ENCODE data around the gene CRB3.
"Not testable (repeated sequence)": the region's sequence is repeated elsewhere in the genome, so short reads cannot be mapped to it uniquely, and the experiment has no call there.

CRB3 gene

GRCh38 chr19:6491802-6492592 lies 27.9 kb downstream of the CRB3 start:
- DNase-seq (ENCODE audit: low read depth, low spot score), result no peak

- no peak for DNase-seq (ENCODE audit: low read depth, low spot score)
Observed at GRCh38 chr19:6494438-6495036, 30.5 kb downstream of the CRB3 start.

GRCh38 chr19:6495947-6496346 lies 31.9 kb downstream of the CRB3 start:
- DNase-seq (ENCODE audit: low read depth, low spot score), result no peak

- DNase-seq (ENCODE audit: low read depth, low spot score), result peak; percentile 37
Observed at GRCh38 chr19:6498294-6499036, 34.4 kb downstream of the CRB3 start.

- no peak for DNase-seq (ENCODE audit: low read depth, low spot score)
Observed at GRCh38 chr19:6499052-6499790, 35.1 kb downstream of the CRB3 start.

- no peak for DNase-seq (ENCODE audit: low read depth, low spot score)
Observed at GRCh38 chr19:6500837-6501739, 37.0 kb downstream of the CRB3 start.

GRCh38 chr19:6501740-6502648 lies 37.9 kb downstream of the CRB3 start, which contains the start of gene TUBB4A:
TUBB4A (minus strand) TSS chr19:6502309; CDS start chr19:6502212, 97 bp downstream.
- no peak for DNase-seq (ENCODE audit: low read depth, low spot score)

GRCh38 chr19:6503407-6504201 lies 39.5 kb downstream of the CRB3 start:
- DNase-seq (ENCODE audit: low read depth, low spot score), result no peak

- not testable (repeated sequence) for DNase-seq (ENCODE audit: low read depth, low spot score)
Observed at GRCh38 chr19:6508028-6508771, 44.1 kb downstream of the CRB3 start.

- DNase-seq (ENCODE audit: low read depth, low spot score), result no peak
Observed at GRCh38 chr19:6509118-6509971, 45.3 kb downstream of the CRB3 start.

GRCh38 chr19:6510618-6511017 lies 46.5 kb downstream of the CRB3 start:
- no peak for DNase-seq (ENCODE audit: low read depth, low spot score)

- no peak for DNase-seq (ENCODE audit: low read depth, low spot score)
Observed at GRCh38 chr19:6514089-6514488, 50.0 kb downstream of the CRB3 start.

GRCh38 chr19:6514926-6515544 lies 51.0 kb downstream of the CRB3 start:
- no peak for DNase-seq (ENCODE audit: low read depth, low spot score)

- peak; percentile 98 for DNase-seq (ENCODE audit: low read depth, low spot score)
Observed at GRCh38 chr19:6516018-6516658, 52.1 kb downstream of the CRB3 start.

Measured in ELF-1 (cell line).